Caki2 (cell line): ENCODE measurements around the gene ROM1. TPM values are rescaled to one million over a fixed set of nuclear protein-coding genes. Genes with fewer than 3 reads are reported as not detected.
"Not testable (repeated sequence)": the region's sequence is repeated elsewhere in the genome, so short reads cannot be mapped to it uniquely, and the experiment has no call there.

ENCODE experiments used
- DNase-seq: peaks from one replicate; pipeline ENCODE4 v3.0.0-alpha.2; 2015; ENCODE audit warnings: low read depth
- in situ Hi-C: cut with HindIII; loops from 2 replicates; pipeline ENCODE4 v1.10.0; 2016; ENCODE audit warnings: low sequenced_read_pairs, low pct_unique_long_range_greater_than_20kb, mixed read lengths
- total RNA-seq: library from RNA; depleted of rRNA; stranded (reverse); fragments of >200 nt; shearing (Covaris generic); gene quantifications from 2 replicates; pipeline ENCODE4 v1.2.3, GENCODE V29; 2014; ENCODE audit warnings: low replicate concordance

The ROM1 gene
- total RNA-seq, 1 experiment from 2014 or later: 4.5 TPM

- in situ Hi-C loops: no loop called here
- DNase-seq: no peak
Observed at GRCh38 chr11:62632492-62632891, 19.4 kb downstream of the ROM1 start.

- DNase-seq: no peak
- in situ Hi-C loops: no loop called here
Observed at GRCh38 chr11:62644220-62644619, 31.2 kb downstream of the ROM1 start.

GRCh38 chr11:62645671-62645945 is 32.6 kb downstream of the ROM1 start:
- no peak for DNase-seq
- in situ Hi-C loops: no loop called here

- in situ Hi-C loops: no loop called here
- DNase-seq: peak; percentile 90
Observed at GRCh38 chr11:62645946-62646824, 33.1 kb downstream of the ROM1 start, which contains the start of gene GANAB. GANAB (minus strand) TSS chr11:62646613; CDS start chr11:62646599, 14 bp downstream.

GRCh38 chr11:62646825-62647608 is 34.0 kb downstream of the ROM1 start:
- in situ Hi-C loops: no loop called here
- DNase-seq: no peak

GRCh38 chr11:62647609-62648005 is 34.5 kb downstream of the ROM1 start:
- in situ Hi-C loops: no loop called here
- no peak for DNase-seq

- in situ Hi-C loops: no loop called here
- DNase-seq: no peak
Observed at GRCh38 chr11:62648185-62648966, 35.3 kb downstream of the ROM1 start.

- no peak for DNase-seq
Observed at GRCh38 chr11:62648967-62649364, 35.9 kb downstream of the ROM1 start.

GRCh38 chr11:62649486-62649885 is 36.4 kb downstream of the ROM1 start:
- DNase-seq: no peak
- in situ Hi-C loops: no loop called here

More at GRCh38 chr11:62648967-62649364, 35.9 kb downstream of the ROM1 start:
- in situ Hi-C loops: no loop called here

- in situ Hi-C loops, DNase-seq: not testable (repeated sequence)
Observed at GRCh38 chr11:62650283-62650682, 37.2 kb downstream of the ROM1 start.

- in situ Hi-C loops: no loop called here
- no peak for DNase-seq
Observed at GRCh38 chr11:62652161-62653006, 39.3 kb downstream of the ROM1 start.

GRCh38 chr11:62654297-62654696 is 41.2 kb downstream of the ROM1 start:
- no peak for DNase-seq
- in situ Hi-C loops: no loop called here

GRCh38 chr11:62656796-62657429 is 43.9 kb downstream of the ROM1 start:
- DNase-seq: no peak
- in situ Hi-C loops: no loop called here

GRCh38 chr11:62664405-62665074 is 51.5 kb downstream of the ROM1 start:
- in situ Hi-C loops: no loop called here
- no peak for DNase-seq
